Measurements from ENCODE around the gene ESR2.

Gene ESR2

GRCh38 chr14:64215978-64216377, 78.2 kb downstream of the ESR2 start:
- Histone ChIP-seq H4K91ac (ENCODE audit: low read length) (no peak overlapping the region), H3K4me2 (ENCODE audit: low read length, poor library complexity, severe bottlenecking) (no peak overlapping the region), H2BK5ac (ENCODE audit: low read depth, low read length, poor library complexity, severe bottlenecking) (no peak overlapping the region), H3K18ac (ENCODE audit: low read depth in 1 of 2, low read length in 2 of 2) (no peak overlapping the region), H3K79me1 (replicated peaks; ENCODE audit: low read length, poor library complexity, severe bottlenecking) (peaks cover under 1% of the 10 kb centered on the region), H3K23ac (ENCODE audit: low read length in 2 of 2) (no peak overlapping the region), H3K9me3 (ENCODE audit: control insufficient read depth, low read length) (no peaks in the 10 kb centered on the region), H2AK5ac (ENCODE audit: low read length, severe bottlenecking) (no peak overlapping the region), H3K27ac (ENCODE audit: low read length, poor library complexity, severe bottlenecking) (no peak overlapping the region), H3K4me1 (ENCODE audit: control insufficient read depth, insufficient read depth, low read depth, low read length) (peaks cover 5% of the 10 kb centered on the region), H3K27me3 (ENCODE audit: control insufficient read depth in 1 of 2, insufficient read depth in 1 of 2, low read length in 2 of 2) (no peaks in the 10 kb centered on the region), H3K4ac (ENCODE audit: low read depth in 1 of 2, low read length in 2 of 2) (no peak overlapping the region), H3K14ac (ENCODE audit: low read length in 2 of 2) (no peak overlapping the region), H2BK12ac (ENCODE audit: low read length in 2 of 2) (no peak overlapping the region), H3K9ac (ENCODE audit: low read length) (no peak overlapping the region), H2BK120ac (ENCODE audit: low read depth, low read length) (no peak overlapping the region), H2BK15ac (ENCODE audit: low read depth, poor library complexity, severe bottlenecking) (no peak overlapping the region), H2AFZ (ENCODE audit: low read depth, low read length) (no peak overlapping the region), H4K8ac (ENCODE audit: low read length) (no peak overlapping the region), H3K36me3 (ENCODE audit: control insufficient read depth in 1 of 2, insufficient read depth in 2 of 2, low read depth in 1 of 2, low read length in 2 of 2) (peaks cover 0 to 45% of the 10 kb centered on the region in 2 experiments), H3K4me3 (ENCODE audit: insufficient read depth in 1 of 2, low read depth in 1 of 2, low read length in 2 of 2) (no peak overlapping the region)
- WGBS: 95% methylated on average over 12 of the region's 13 CpGs
- DNase-seq: no peak

GRCh38 chr14:64215274-64215673, 78.9 kb downstream of the ESR2 start:
- H2BK12ac ChIP-seq (ENCODE audit: low read length in 2 of 2): no peak overlapping the region
- no peak overlapping the region for H3K4me3 ChIP-seq (ENCODE audit: insufficient read depth in 1 of 2, low read depth in 1 of 2, low read length in 2 of 2)
- no peaks in the 10 kb centered on the region for H3K79me1 ChIP-seq (replicated peaks; ENCODE audit: low read length, poor library complexity, severe bottlenecking)
- H2BK120ac ChIP-seq (ENCODE audit: low read depth, low read length): no peak overlapping the region
- no peaks in the 10 kb centered on the region for H3K9me3 ChIP-seq (ENCODE audit: control insufficient read depth, low read length)
- H3K4ac ChIP-seq (ENCODE audit: low read depth in 1 of 2, low read length in 2 of 2): no peak overlapping the region
- H3K4me2 ChIP-seq (ENCODE audit: low read length, poor library complexity, severe bottlenecking): no peak overlapping the region
- H2BK15ac ChIP-seq (ENCODE audit: low read depth, poor library complexity, severe bottlenecking): no peak overlapping the region
- no peak overlapping the region for H3K9ac ChIP-seq (ENCODE audit: low read length)
- no peak overlapping the region for H3K18ac ChIP-seq (ENCODE audit: low read depth in 1 of 2, low read length in 2 of 2)
- no peak overlapping the region for H4K8ac ChIP-seq (ENCODE audit: low read length)
- H3K27ac ChIP-seq (ENCODE audit: low read length, poor library complexity, severe bottlenecking): no peak overlapping the region
- H3K14ac ChIP-seq (ENCODE audit: low read length in 2 of 2): peak overlapping the region in 1 of 2 experiments; percentile 73
- H3K23ac ChIP-seq (ENCODE audit: low read length in 2 of 2): no peak overlapping the region
- H4K91ac ChIP-seq (ENCODE audit: low read length): no peak overlapping the region
- no peak for DNase-seq
- H3K4me1 ChIP-seq (ENCODE audit: control insufficient read depth, insufficient read depth, low read depth, low read length): peaks cover 2% of the 10 kb centered on the region
- no peaks in the 10 kb centered on the region for H3K27me3 ChIP-seq (ENCODE audit: control insufficient read depth in 1 of 2, insufficient read depth in 1 of 2, low read length in 2 of 2)
- no peak overlapping the region for H2AFZ ChIP-seq (ENCODE audit: low read depth, low read length)
- no peak overlapping the region for H2BK5ac ChIP-seq (ENCODE audit: low read depth, low read length, poor library complexity, severe bottlenecking)
- no peak overlapping the region for H2AK5ac ChIP-seq (ENCODE audit: low read length, severe bottlenecking)
- peaks cover 0 to 41% of the 10 kb centered on the region in 2 experiments for H3K36me3 ChIP-seq (ENCODE audit: control insufficient read depth in 1 of 2, insufficient read depth in 2 of 2, low read depth in 1 of 2, low read length in 2 of 2)
- 99% methylated on average over 9 of the region's 10 CpGs for WGBS

- WGBS: 97% methylated on average over 15 of the region's 15 CpGs
- H4K8ac ChIP-seq (ENCODE audit: low read length): no peak overlapping the region
- no peak overlapping the region for H3K4me2 ChIP-seq (ENCODE audit: low read length, poor library complexity, severe bottlenecking)
- H3K18ac ChIP-seq (ENCODE audit: low read depth in 1 of 2, low read length in 2 of 2): no peak overlapping the region
- H2BK5ac ChIP-seq (ENCODE audit: low read depth, low read length, poor library complexity, severe bottlenecking): no peak overlapping the region
- no peak for DNase-seq
- H3K79me1 ChIP-seq (replicated peaks; ENCODE audit: low read length, poor library complexity, severe bottlenecking): no peaks in the 10 kb centered on the region
- H2BK12ac ChIP-seq (ENCODE audit: low read length in 2 of 2): no peak overlapping the region
- H3K4me1 ChIP-seq (ENCODE audit: control insufficient read depth, insufficient read depth, low read depth, low read length): peaks cover 2% of the 10 kb centered on the region
- no peak overlapping the region for H3K4ac ChIP-seq (ENCODE audit: low read depth in 1 of 2, low read length in 2 of 2)
- H3K27ac ChIP-seq (ENCODE audit: low read length, poor library complexity, severe bottlenecking): no peak overlapping the region
- no peak overlapping the region for H2AK5ac ChIP-seq (ENCODE audit: low read length, severe bottlenecking)
- H3K14ac ChIP-seq (ENCODE audit: low read length in 2 of 2): no peak overlapping the region
- peaks cover 0 to 46% of the 10 kb centered on the region in 2 experiments for H3K36me3 ChIP-seq (ENCODE audit: control insufficient read depth in 1 of 2, insufficient read depth in 2 of 2, low read depth in 1 of 2, low read length in 2 of 2)
- H3K9ac ChIP-seq (ENCODE audit: low read length): no peak overlapping the region
- H3K23ac ChIP-seq (ENCODE audit: low read length in 2 of 2): no peak overlapping the region
- H3K27me3 ChIP-seq (ENCODE audit: control insufficient read depth in 1 of 2, insufficient read depth in 1 of 2, low read length in 2 of 2): no peaks in the 10 kb centered on the region
- H3K9me3 ChIP-seq (ENCODE audit: control insufficient read depth, low read length): no peaks in the 10 kb centered on the region
- H2BK120ac ChIP-seq (ENCODE audit: low read depth, low read length): no peak overlapping the region
- H2BK15ac ChIP-seq (ENCODE audit: low read depth, poor library complexity, severe bottlenecking): no peak overlapping the region
- H4K91ac ChIP-seq (ENCODE audit: low read length): no peak overlapping the region
- H3K4me3 ChIP-seq (ENCODE audit: insufficient read depth in 1 of 2, low read depth in 1 of 2, low read length in 2 of 2): no peak overlapping the region
- H2AFZ ChIP-seq (ENCODE audit: low read depth, low read length): no peak overlapping the region
Measured at GRCh38 chr14:64213853-64214570, 80.2 kb downstream of the ESR2 start.

GRCh38 chr14:64213086-64213485, 81.1 kb downstream of the ESR2 start:
- Histone ChIP-seq H2AK5ac (ENCODE audit: low read length, severe bottlenecking) (no peak overlapping the region), H2BK12ac (ENCODE audit: low read length in 2 of 2) (no peak overlapping the region), H3K4me1 (ENCODE audit: control insufficient read depth, insufficient read depth, low read depth, low read length) (no peaks in the 10 kb centered on the region), H3K79me1 (replicated peaks; ENCODE audit: low read length, poor library complexity, severe bottlenecking) (peaks cover 2% of the 10 kb centered on the region), H2AFZ (ENCODE audit: low read depth, low read length) (no peak overlapping the region), H4K8ac (ENCODE audit: low read length) (no peak overlapping the region), H3K14ac (ENCODE audit: low read length in 2 of 2) (no peak overlapping the region), H3K9ac (ENCODE audit: low read length) (no peak overlapping the region), H3K4me3 (ENCODE audit: insufficient read depth in 1 of 2, low read depth in 1 of 2, low read length in 2 of 2) (no peak overlapping the region), H3K36me3 (ENCODE audit: control insufficient read depth in 1 of 2, insufficient read depth in 2 of 2, low read depth in 1 of 2, low read length in 2 of 2) (peaks cover 0 to 56% of the 10 kb centered on the region in 2 experiments), H4K91ac (ENCODE audit: low read length) (no peak overlapping the region), H3K27ac (ENCODE audit: low read length, poor library complexity, severe bottlenecking) (no peak overlapping the region), H2BK15ac (ENCODE audit: low read depth, poor library complexity, severe bottlenecking) (no peak overlapping the region), H3K4me2 (ENCODE audit: low read length, poor library complexity, severe bottlenecking) (no peak overlapping the region), H3K4ac (ENCODE audit: low read depth in 1 of 2, low read length in 2 of 2) (no peak overlapping the region), H3K9me3 (ENCODE audit: control insufficient read depth, low read length) (no peaks in the 10 kb centered on the region), H3K23ac (ENCODE audit: low read length in 2 of 2) (no peak overlapping the region), H3K27me3 (ENCODE audit: control insufficient read depth in 1 of 2, insufficient read depth in 1 of 2, low read length in 2 of 2) (no peaks in the 10 kb centered on the region), H3K18ac (ENCODE audit: low read depth in 1 of 2, low read length in 2 of 2) (no peak overlapping the region), H2BK120ac (ENCODE audit: low read depth, low read length) (no peak overlapping the region), H2BK5ac (ENCODE audit: low read depth, low read length, poor library complexity, severe bottlenecking) (no peak overlapping the region)
- no peak for DNase-seq
- 90% methylated on average over 4 of the region's 5 CpGs for WGBS
